ENCODE results near the gene SETBP1.

DNA sequence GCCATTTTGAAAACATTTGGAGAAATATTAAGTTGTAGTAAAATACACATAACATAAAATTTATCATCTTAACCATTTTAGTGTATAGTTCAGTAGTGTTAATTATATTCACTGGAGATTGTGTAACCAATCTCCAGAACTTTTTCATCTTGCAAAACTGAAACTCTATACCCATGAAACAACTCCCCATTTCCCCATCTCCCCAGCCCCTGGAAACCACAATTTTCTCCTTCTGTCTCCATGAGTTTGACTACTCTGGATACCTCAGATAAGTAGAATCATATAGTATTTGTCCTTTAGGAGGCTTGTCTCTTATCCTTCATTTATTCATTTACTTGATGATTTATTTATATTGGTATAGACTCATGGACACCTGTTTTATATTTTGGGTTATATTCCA is 392.9 kb downstream of the SETBP1 start:
- TF ChIP-seq, protein P1, sequence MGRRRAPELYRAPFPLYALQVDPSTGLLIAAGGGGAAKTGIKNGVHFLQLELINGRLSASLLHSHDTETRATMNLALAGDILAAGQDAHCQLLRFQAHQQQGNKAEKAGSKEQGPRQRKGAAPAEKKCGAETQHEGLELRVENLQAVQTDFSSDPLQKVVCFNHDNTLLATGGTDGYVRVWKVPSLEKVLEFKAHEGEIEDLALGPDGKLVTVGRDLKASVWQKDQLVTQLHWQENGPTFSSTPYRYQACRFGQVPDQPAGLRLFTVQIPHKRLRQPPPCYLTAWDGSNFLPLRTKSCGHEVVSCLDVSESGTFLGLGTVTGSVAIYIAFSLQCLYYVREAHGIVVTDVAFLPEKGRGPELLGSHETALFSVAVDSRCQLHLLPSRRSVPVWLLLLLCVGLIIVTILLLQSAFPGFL (CRISPR knock-in tag; IDR thresholded peaks at IDR 0.05; ENCODE audit: borderline replicate concordance), result no peak
- TF ChIP-seq, protein P2, sequence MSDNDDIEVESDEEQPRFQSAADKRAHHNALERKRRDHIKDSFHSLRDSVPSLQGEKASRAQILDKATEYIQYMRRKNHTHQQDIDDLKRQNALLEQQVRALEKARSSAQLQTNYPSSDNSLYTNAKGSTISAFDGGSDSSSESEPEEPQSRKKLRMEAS (CRISPR knock-in tag; IDR thresholded peaks at IDR 0.05), result no peak
- TF ChIP-seq TCF7 (CRISPR knock-in tag; IDR thresholded peaks at IDR 0.05; ENCODE audit: low read depth) (no peak), JUN (CRISPR knock-in tag; IDR thresholded peaks at IDR 0.05) (no peak)
- TF ChIP-seq, protein P3, sequence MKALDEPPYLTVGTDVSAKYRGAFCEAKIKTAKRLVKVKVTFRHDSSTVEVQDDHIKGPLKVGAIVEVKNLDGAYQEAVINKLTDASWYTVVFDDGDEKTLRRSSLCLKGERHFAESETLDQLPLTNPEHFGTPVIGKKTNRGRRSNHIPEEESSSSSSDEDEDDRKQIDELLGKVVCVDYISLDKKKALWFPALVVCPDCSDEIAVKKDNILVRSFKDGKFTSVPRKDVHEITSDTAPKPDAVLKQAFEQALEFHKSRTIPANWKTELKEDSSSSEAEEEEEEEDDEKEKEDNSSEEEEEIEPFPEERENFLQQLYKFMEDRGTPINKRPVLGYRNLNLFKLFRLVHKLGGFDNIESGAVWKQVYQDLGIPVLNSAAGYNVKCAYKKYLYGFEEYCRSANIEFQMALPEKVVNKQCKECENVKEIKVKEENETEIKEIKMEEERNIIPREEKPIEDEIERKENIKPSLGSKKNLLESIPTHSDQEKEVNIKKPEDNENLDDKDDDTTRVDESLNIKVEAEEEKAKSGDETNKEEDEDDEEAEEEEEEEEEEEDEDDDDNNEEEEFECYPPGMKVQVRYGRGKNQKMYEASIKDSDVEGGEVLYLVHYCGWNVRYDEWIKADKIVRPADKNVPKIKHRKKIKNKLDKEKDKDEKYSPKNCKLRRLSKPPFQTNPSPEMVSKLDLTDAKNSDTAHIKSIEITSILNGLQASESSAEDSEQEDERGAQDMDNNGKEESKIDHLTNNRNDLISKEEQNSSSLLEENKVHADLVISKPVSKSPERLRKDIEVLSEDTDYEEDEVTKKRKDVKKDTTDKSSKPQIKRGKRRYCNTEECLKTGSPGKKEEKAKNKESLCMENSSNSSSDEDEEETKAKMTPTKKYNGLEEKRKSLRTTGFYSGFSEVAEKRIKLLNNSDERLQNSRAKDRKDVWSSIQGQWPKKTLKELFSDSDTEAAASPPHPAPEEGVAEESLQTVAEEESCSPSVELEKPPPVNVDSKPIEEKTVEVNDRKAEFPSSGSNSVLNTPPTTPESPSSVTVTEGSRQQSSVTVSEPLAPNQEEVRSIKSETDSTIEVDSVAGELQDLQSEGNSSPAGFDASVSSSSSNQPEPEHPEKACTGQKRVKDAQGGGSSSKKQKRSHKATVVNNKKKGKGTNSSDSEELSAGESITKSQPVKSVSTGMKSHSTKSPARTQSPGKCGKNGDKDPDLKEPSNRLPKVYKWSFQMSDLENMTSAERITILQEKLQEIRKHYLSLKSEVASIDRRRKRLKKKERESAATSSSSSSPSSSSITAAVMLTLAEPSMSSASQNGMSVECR (CRISPR knock-in tag; IDR thresholded peaks at IDR 0.05; ENCODE audit: borderline replicate concordance), result no peak
- TF ChIP-seq, protein P4, sequence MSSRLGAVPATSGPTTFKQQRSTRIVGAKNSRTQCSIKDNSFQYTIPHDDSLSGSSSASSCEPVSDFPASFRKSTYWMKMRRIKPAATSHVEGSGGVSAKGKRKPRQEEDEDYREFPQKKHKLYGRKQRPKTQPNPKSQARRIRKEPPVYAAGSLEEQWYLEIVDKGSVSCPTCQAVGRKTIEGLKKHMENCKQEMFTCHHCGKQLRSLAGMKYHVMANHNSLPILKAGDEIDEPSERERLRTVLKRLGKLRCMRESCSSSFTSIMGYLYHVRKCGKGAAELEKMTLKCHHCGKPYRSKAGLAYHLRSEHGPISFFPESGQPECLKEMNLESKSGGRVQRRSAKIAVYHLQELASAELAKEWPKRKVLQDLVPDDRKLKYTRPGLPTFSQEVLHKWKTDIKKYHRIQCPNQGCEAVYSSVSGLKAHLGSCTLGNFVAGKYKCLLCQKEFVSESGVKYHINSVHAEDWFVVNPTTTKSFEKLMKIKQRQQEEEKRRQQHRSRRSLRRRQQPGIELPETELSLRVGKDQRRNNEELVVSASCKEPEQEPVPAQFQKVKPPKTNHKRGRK (CRISPR knock-in tag; IDR thresholded peaks at IDR 0.05; ENCODE audit: borderline replicate concordance), result no peak
- TF ChIP-seq, protein P5, sequence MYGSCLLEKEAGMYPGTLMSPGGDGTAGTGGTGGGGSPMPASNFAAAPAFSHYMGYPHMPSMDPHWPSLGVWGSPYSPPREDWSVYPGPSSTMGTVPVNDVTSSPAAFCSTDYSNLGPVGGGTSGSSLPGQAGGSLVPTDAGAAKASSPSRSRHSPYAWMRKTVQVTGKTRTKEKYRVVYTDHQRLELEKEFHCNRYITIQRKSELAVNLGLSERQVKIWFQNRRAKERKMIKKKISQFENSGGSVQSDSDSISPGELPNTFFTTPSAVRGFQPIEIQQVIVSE (CRISPR knock-in tag; IDR thresholded peaks at IDR 0.05; ENCODE audit: borderline replicate concordance), result no peak
- TF ChIP-seq, protein P6, sequence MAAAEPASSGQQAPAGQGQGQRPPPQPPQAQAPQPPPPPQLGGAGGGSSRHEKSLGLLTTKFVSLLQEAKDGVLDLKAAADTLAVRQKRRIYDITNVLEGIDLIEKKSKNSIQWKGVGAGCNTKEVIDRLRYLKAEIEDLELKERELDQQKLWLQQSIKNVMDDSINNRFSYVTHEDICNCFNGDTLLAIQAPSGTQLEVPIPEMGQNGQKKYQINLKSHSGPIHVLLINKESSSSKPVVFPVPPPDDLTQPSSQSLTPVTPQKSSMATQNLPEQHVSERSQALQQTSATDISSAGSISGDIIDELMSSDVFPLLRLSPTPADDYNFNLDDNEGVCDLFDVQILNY (CRISPR knock-in tag; IDR thresholded peaks at IDR 0.05), result no peak
- TF ChIP-seq, protein P7, sequence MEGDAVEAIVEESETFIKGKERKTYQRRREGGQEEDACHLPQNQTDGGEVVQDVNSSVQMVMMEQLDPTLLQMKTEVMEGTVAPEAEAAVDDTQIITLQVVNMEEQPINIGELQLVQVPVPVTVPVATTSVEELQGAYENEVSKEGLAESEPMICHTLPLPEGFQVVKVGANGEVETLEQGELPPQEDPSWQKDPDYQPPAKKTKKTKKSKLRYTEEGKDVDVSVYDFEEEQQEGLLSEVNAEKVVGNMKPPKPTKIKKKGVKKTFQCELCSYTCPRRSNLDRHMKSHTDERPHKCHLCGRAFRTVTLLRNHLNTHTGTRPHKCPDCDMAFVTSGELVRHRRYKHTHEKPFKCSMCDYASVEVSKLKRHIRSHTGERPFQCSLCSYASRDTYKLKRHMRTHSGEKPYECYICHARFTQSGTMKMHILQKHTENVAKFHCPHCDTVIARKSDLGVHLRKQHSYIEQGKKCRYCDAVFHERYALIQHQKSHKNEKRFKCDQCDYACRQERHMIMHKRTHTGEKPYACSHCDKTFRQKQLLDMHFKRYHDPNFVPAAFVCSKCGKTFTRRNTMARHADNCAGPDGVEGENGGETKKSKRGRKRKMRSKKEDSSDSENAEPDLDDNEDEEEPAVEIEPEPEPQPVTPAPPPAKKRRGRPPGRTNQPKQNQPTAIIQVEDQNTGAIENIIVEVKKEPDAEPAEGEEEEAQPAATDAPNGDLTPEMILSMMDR (IDR thresholded peaks at IDR 0.05), result no peak
- TF ChIP-seq, protein P8, sequence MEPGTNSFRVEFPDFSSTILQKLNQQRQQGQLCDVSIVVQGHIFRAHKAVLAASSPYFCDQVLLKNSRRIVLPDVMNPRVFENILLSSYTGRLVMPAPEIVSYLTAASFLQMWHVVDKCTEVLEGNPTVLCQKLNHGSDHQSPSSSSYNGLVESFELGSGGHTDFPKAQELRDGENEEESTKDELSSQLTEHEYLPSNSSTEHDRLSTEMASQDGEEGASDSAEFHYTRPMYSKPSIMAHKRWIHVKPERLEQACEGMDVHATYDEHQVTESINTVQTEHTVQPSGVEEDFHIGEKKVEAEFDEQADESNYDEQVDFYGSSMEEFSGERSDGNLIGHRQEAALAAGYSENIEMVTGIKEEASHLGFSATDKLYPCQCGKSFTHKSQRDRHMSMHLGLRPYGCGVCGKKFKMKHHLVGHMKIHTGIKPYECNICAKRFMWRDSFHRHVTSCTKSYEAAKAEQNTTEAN (CRISPR knock-in tag; IDR thresholded peaks at IDR 0.05), result no peak
